ENCODE results near the gene INS.

- TF ChIP-seq POLR2AphosphoS5 (IDR thresholded peaks at IDR 0.05) (no peak), CTCF (IDR thresholded peaks at IDR 0.05) (no peak), POLR2A (IDR thresholded peaks at IDR 0.05; ENCODE audit: low read depth) (no peak)
Observed at GRCh38 chr11:2128511-2129307, 32.3 kb downstream of the INS start.

Measured in esophagus muscularis mucosa (tissue), 3 donors.